HepG2 (cell line): Measurements from ENCODE around the gene RIPK3. TPM values are rescaled to one million over a fixed set of nuclear protein-coding genes. Genes with fewer than 3 reads are reported as not detected.

Experiments used
- AHR ChIP-seq: IDR thresholded peaks from 2 replicates; pipeline ENCODE4 v1.6.1; 2018; ENCODE audit warnings: missing genetic modification reagents, missing compliant biosample characterization
- AKAP8 ChIP-seq: sonication (generic); formaldehyde crosslinking; IDR thresholded peaks from 2 replicates; pipeline ENCODE4 v1.5.1; 2020; ENCODE audit warnings: mild to moderate bottlenecking, missing genetic modification reagents
- CREB3 ChIP-seq: sonication (generic); formaldehyde crosslinking; IDR thresholded peaks from 2 replicates; pipeline ENCODE4 v1.5.0; 2020; ENCODE audit warnings: missing genetic modification reagents
- HMG20A ChIP-seq: IDR thresholded peaks from 2 replicates; pipeline ENCODE4 v1.6.1; 2016; ENCODE audit warnings: borderline replicate concordance
- MXD4 ChIP-seq: IDR thresholded peaks from 2 replicates; pipeline ENCODE4 v1.6.1; 2016; ENCODE audit warnings: mild to moderate bottlenecking, missing biosample characterization, missing genetic modification reagents
- PRDM4 ChIP-seq: sonication (generic); formaldehyde crosslinking; IDR thresholded peaks from 2 replicates; pipeline ENCODE4 v1.9.0; 2021; ENCODE audit warnings: missing genetic modification reagents, borderline replicate concordance
- RAD21 ChIP-seq: fragments of 450-650 bp; formaldehyde crosslinking; IDR thresholded peaks from 2 replicates; pipeline ENCODE4 v1.5.0; 2020; ENCODE audit warnings: mild to moderate bottlenecking
- RAD51 ChIP-seq: fragments of 450-650 bp; IDR thresholded peaks from 2 replicates; pipeline ENCODE4 v1.6.1; 2016; ENCODE audit warnings: borderline replicate concordance
- SMAD9 ChIP-seq: sonication (generic); formaldehyde crosslinking; IDR thresholded peaks from 2 replicates; pipeline ENCODE4 v1.5.1; 2020; ENCODE audit warnings: mild to moderate bottlenecking, missing genetic modification reagents
- TIGD3 ChIP-seq: sonication (generic); formaldehyde crosslinking; IDR thresholded peaks from 2 replicates; pipeline ENCODE4 v1.5.1; 2020; ENCODE audit warnings: mild to moderate bottlenecking, missing genetic modification reagents, borderline replicate concordance
- ZNF543 ChIP-seq: sonication (generic); formaldehyde crosslinking; IDR thresholded peaks from 2 replicates; pipeline ENCODE4 v1.4.0; 2020; ENCODE audit warnings: mild to moderate bottlenecking, missing genetic modification reagents
- ZNF556 ChIP-seq: sonication (generic); formaldehyde crosslinking; IDR thresholded peaks from 2 replicates; pipeline ENCODE4 v1.4.0; 2020; ENCODE audit warnings: mild to moderate bottlenecking, missing genetic modification reagents, borderline replicate concordance
- ZNF800 ChIP-seq: sonication (generic); formaldehyde crosslinking; IDR thresholded peaks from 2 replicates; pipeline ENCODE4 v1.4.0; 2020; ENCODE audit warnings: missing genetic modification reagents
- polyA plus RNA-seq, 8 experiments: library from polyadenylated mRNA; depleted of rRNA in 3 of 8; stranded (reverse) in 7 of 8; unstranded in 1 of 8; fragments of >200 nt; fragmentation: Illumina TruSeq in 4 of 8; extraction: Trizol in 4 of 8; gene quantifications; 2 replicates each; pipeline versions ENCODE4 v1.2.1 to v1.2.3, GENCODE V29; 2011 to 2016; ENCODE audit warnings: low read depth in 4 of 8, missing spikeins in 1 of 8, mixed read lengths in 1 of 8; ENCODE audit not compliant: insufficient read depth in 1 of 8
- total RNA-seq, 5 experiments: library from RNA; depleted of rRNA; stranded (reverse); fragments of >200 nt; fragmentation: Illumina TruSeq; extraction: Trizol; gene quantifications; 2 replicates each; pipeline ENCODE4 v1.2.3, GENCODE V29; 2016; ENCODE audit warnings: low read depth in 1 of 5
- TF ChIP-seq, protein P1 (sequence below): sonication (generic); formaldehyde crosslinking; IDR thresholded peaks from 2 replicates; pipeline ENCODE4 v1.4.0; 2020; ENCODE audit warnings: low read depth, missing genetic modification reagents

The RIPK3 gene
- total and polyA plus RNA-seq, 2 of the 13 experiments (the other 11 are each of a cell fraction or from before 2014, with no cell fraction given), result not detected

DNA sequence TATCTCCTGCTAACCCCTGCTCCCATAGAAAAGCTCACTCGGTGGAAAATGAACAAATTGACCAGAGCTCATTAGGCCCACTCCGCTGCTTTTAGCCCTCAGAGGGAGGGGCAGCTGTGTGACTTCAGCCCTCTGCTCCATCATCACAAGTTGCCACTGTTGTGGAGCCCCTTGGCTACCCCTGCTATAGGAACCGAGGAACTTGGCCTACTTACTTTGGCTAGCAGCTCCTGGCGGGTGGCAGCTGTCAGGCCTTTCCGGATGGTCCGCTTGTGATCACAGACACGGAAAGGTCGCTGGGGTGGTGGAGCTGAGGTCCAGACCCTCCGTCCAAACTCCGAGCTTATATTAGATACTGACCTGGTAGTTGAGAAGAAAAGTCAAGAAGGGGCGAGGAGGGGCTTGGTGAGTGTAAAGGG, 32.6 kb downstream of the RIPK3 start (continued):
- no peak for TF ChIP-seq ZNF556 (CRISPR knock-in tag)
- TF ChIP-seq MXD4 (CRISPR knock-in tag), result no peak
- TF ChIP-seq ZNF543 (CRISPR knock-in tag), result no peak
- 0 out of 2 replicates have a peak, but pooled peaks have one; percentile 12 for TF ChIP-seq ZNF800 (CRISPR knock-in tag)
- peak; percentile 55; the same call in 1 of the 2 replicates for TF ChIP-seq AKAP8
- TF ChIP-seq CREB3 (CRISPR knock-in tag), result no peak
- no peak for TF ChIP-seq TIGD3
- TF ChIP-seq RAD21 (CRISPR knock-in tag), result no peak
- TF ChIP-seq HMG20A (CRISPR knock-in tag), result no peak
- TF ChIP-seq RAD51, result no peak
- peak; percentile 51; the same call in 1 of the 2 replicates for TF ChIP-seq SMAD9 (CRISPR knock-in tag)
- TF ChIP-seq PRDM4 (CRISPR knock-in tag), result no peak
- no peak for TF ChIP-seq AHR (CRISPR knock-in tag)
- TF ChIP-seq, protein P1, sequence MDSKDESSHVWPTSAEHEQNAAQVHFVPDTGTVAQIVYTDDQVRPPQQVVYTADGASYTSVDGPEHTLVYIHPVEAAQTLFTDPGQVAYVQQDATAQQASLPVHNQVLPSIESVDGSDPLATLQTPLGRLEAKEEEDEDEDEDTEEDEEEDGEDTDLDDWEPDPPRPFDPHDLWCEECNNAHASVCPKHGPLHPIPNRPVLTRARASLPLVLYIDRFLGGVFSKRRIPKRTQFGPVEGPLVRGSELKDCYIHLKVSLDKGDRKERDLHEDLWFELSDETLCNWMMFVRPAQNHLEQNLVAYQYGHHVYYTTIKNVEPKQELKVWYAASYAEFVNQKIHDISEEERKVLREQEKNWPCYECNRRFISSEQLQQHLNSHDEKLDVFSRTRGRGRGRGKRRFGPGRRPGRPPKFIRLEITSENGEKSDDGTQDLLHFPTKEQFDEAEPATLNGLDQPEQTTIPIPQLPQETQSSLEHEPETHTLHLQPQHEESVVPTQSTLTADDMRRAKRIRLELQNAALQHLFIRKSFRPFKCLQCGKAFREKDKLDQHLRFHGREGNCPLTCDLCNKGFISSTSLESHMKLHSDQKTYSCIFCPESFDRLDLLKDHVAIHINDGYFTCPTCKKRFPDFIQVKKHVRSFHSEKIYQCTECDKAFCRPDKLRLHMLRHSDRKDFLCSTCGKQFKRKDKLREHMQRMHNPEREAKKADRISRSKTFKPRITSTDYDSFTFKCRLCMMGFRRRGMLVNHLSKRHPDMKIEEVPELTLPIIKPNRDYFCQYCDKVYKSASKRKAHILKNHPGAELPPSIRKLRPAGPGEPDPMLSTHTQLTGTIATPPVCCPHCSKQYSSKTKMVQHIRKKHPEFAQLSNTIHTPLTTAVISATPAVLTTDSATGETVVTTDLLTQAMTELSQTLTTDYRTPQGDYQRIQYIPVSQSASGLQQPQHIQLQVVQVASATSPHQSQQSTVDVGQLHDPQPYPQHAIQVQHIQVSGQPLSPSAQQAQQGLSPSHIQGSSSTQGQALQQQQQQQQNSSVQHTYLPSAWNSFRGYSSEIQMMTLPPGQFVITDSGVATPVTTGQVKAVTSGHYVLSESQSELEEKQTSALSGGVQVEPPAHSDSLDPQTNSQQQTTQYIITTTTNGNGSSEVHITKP, result no peak
- TF ChIP-seq, all 625 proteins: peak for 59
